CD4-positive, CD25-positive, alpha-beta regulatory T cell (primary cell): ENCODE data around the gene GTPBP1. TPM values are rescaled to one million over a fixed set of nuclear protein-coding genes. Genes with fewer than 3 reads are reported as not detected.

Experiments
- ATAC-seq, 2 donors: fragments of 150-1000 bp; cut with Tn5 transposase; one replicate each; pipeline ENCODE4 v1.10.0; 2021; ENCODE audit warnings: low read depth in 2 of 2, moderate number of reproducible peaks in 2 of 2, moderate library complexity in 1 of 2
- DNase-seq, 3 donors: peaks; one replicate each; pipeline versions ENCODE4 v3.0.0 to v3.0.0-alpha.2; 2012 to 2022; ENCODE audit warnings: mixed read lengths in 1 of 3
- H3K27ac ChIP-seq: one replicate; pipeline ENCODE4 v1.7.0; 2013; ENCODE audit warnings: mild to moderate bottlenecking, low read length; ENCODE audit not compliant: insufficient read depth, poor library complexity, severe bottlenecking
- H3K27me3 ChIP-seq: one replicate; pipeline ENCODE4 v1.7.0; 2013; ENCODE audit warnings: low read length; ENCODE audit not compliant: control insufficient read depth, insufficient read depth
- H3K36me3 ChIP-seq: one replicate; pipeline ENCODE4 v1.7.0; 2013; ENCODE audit warnings: mild to moderate bottlenecking, low read length, moderate library complexity; ENCODE audit not compliant: control insufficient read depth, insufficient read depth
- H3K4me1 ChIP-seq: 2 replicates; pipeline ENCODE4 v1.7.0; 2013; ENCODE audit warnings: mild to moderate bottlenecking, low read length; ENCODE audit not compliant: insufficient read depth, control insufficient read depth, poor library complexity, severe bottlenecking
- H3K4me3 ChIP-seq: one replicate; pipeline ENCODE4 v1.7.0; 2013; ENCODE audit warnings: low read depth, mild to moderate bottlenecking, low read length, moderate library complexity
- H3K9me3 ChIP-seq, 2 experiments: 1 replicate in 1 of 2; 2 replicates in 1 of 2; pipeline ENCODE4 v1.7.0; 2013; ENCODE audit warnings: low read length in 2 of 2, mild to moderate bottlenecking in 1 of 2, moderate library complexity in 1 of 2; ENCODE audit not compliant: control insufficient read depth in 2 of 2
- H3K27ac Mint-ChIP-seq, 3 donors: one replicate each; pipeline ENCODE4 v1.8.0; 2020 to 2022; ENCODE audit warnings: mild to moderate bottlenecking in 3 of 3, mixed read lengths in 3 of 3, moderate library complexity in 2 of 3
- H3K27me3 Mint-ChIP-seq: one replicate; pipeline ENCODE4 v1.8.0; 2022; ENCODE audit warnings: mild to moderate bottlenecking, mixed read lengths
- H3K36me3 Mint-ChIP-seq: one replicate; pipeline ENCODE4 v1.8.0; 2020; ENCODE audit warnings: mixed read lengths
- H3K4me1 Mint-ChIP-seq, 4 donors: one replicate each; pipeline ENCODE4 v1.8.0; 2020 to 2022; ENCODE audit warnings: mixed read lengths in 4 of 4, mild to moderate bottlenecking in 1 of 4
- H3K4me3 Mint-ChIP-seq, 4 donors: one replicate each; pipeline ENCODE4 v1.8.0; 2020 to 2022; ENCODE audit warnings: mild to moderate bottlenecking in 4 of 4, mixed read lengths in 4 of 4, moderate library complexity in 3 of 4
- H3K9me3 Mint-ChIP-seq, 7 donors: one replicate each; pipeline ENCODE4 v1.8.0; 2020 to 2022; ENCODE audit warnings: mixed read lengths in 7 of 7, mild to moderate bottlenecking in 3 of 7, moderate library complexity in 2 of 7
- polyA plus RNA-seq, 4 donors: library from polyadenylated mRNA; unstranded; fragments of 300-500 nt; fragmentation: Illumina TruSeq; gene quantifications; one replicate each; pipeline ENCODE4 v1.2.3, GENCODE V29; 2021
- total RNA-seq: library from RNA; stranded (reverse); gene quantifications from one replicate; pipeline ENCODE4 v1.2.3, GENCODE V29; 2022

GTPBP1 gene
- total and polyA plus RNA-seq, 5 donors from 2014 or later = 25.4 to 285 (median 25.8) TPM

GRCh38 chr22:38712486-38713207, 6.9 kb downstream of the GTPBP1 start:
- ATAC-seq (no peak), DNase-seq (no peak)
- H3K4me1 Mint-ChIP-seq = peaks cover 20 to 78% (median 69%) of the 10 kb centered on the region in 4 donors
- no peaks in the 10 kb centered on the region for H3K27me3 Mint-ChIP-seq
- Histone ChIP-seq H3K27ac (no peak overlapping the region), H3K27me3 (no peaks in the 10 kb centered on the region), H3K4me3 (no peak overlapping the region), H3K9me3 (no peaks in the 10 kb centered on the region), H3K36me3 (peaks cover 62% of the 10 kb centered on the region), H3K4me1 (peaks cover 37% of the 10 kb centered on the region)
- peak overlapping the region in 1 of 4 donors; percentile 75 for H3K4me3 Mint-ChIP-seq
- H3K27ac Mint-ChIP-seq = peak overlapping the region in 2 of 3 donors; percentile 57 to 89
- H3K9me3 Mint-ChIP-seq = peaks cover 0 to 2% (median 0%) of the 10 kb centered on the region in 7 donors
- H3K36me3 Mint-ChIP-seq = peaks cover 35% of the 10 kb centered on the region

- Mint-ChIP-seq H3K27ac (peak overlapping the region; percentile 32 to 89 (median 55)), H3K4me1 (peaks cover 20 to 65% (median 57%) of the 10 kb centered on the region in 4 donors), H3K4me3 (peak overlapping the region in 1 of 4 donors; percentile 51), H3K36me3 (peaks cover 46% of the 10 kb centered on the region), H3K27me3 (no peaks in the 10 kb centered on the region), H3K9me3 (peaks cover 0 to 2% (median 0%) of the 10 kb centered on the region in 7 donors)
- H3K9me3 ChIP-seq = no peaks in the 10 kb centered on the region
- H3K27ac ChIP-seq = no peak overlapping the region
- no peak for ATAC-seq
- H3K36me3 ChIP-seq = peaks cover 74% of the 10 kb centered on the region
- no peak overlapping the region for H3K4me3 ChIP-seq
- DNase-seq = no peak
- H3K27me3 ChIP-seq = no peaks in the 10 kb centered on the region
- peaks cover 24% of the 10 kb centered on the region for H3K4me1 ChIP-seq
Observed at GRCh38 chr22:38713921-38714320, 8.2 kb downstream of the GTPBP1 start.

DNA sequence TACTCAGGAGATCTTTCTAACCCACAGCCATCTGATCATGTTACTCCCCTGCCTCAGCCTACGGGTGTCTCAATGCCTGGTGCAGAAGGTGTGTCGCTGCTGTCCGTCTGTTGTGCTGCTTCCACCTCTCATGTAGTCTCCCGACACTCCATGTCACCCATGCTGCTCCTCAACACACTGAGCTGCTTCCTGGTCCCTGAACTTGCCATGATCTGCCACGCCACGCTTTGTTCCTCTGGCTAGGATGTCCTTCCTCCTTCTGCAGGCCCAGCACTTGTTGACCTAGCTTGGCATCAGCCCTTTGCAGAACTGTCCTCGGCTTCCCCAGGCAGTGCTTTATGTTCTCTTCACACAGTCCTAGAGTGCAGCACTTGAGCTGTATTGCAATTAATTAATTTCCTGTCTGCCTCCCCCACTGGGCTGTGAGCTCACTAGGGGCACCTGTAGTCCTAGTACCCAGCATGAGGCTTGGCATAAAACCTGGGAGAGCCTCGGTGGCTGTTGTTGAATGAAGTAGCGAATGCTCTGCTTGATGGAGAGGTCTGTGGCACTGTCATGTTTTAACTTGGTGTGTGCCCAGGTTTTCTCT, 9.5 kb downstream of the GTPBP1 start:
- no peaks in the 10 kb centered on the region for H3K27me3 ChIP-seq
- H3K9me3 ChIP-seq = no peaks in the 10 kb centered on the region
- H3K27ac ChIP-seq = no peak overlapping the region
- peaks cover 70% of the 10 kb centered on the region for H3K36me3 ChIP-seq
- peak overlapping the region in 2 of 3 donors; percentile 4 to 89 for H3K27ac Mint-ChIP-seq
- peaks cover 20 to 56% (median 51%) of the 10 kb centered on the region in 4 donors for H3K4me1 Mint-ChIP-seq
- H3K4me3 ChIP-seq = no peak overlapping the region
- H3K4me3 Mint-ChIP-seq = no peak overlapping the region
- no peaks in the 10 kb centered on the region for H3K27me3 Mint-ChIP-seq
- peaks cover 46% of the 10 kb centered on the region for H3K36me3 Mint-ChIP-seq
- H3K9me3 Mint-ChIP-seq = peaks cover 0 to 2% (median 0%) of the 10 kb centered on the region in 7 donors
- peaks cover 13% of the 10 kb centered on the region for H3K4me1 ChIP-seq
- DNase-seq (no peak), ATAC-seq (no peak)

DNA sequence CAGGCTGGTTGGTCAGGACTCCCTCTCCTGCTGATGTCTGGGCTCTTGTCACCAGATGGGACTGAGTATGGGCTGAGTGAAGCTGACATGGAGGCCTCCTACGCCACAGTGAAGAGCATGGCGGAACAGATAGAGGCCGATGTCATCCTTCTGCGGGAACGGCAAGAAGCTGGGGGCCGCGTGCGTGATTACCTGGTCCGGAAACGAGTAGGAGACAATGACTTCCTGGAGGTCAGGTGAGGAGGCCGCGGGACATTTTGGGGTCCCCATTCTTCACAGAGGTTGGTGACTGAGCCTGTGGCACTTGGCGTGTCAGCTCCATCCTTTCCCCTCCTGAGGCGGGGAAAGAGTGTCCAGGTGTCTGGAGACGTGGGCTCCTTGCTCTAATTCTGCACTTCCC, 10.1 kb downstream of the GTPBP1 start:
- DNase-seq = no peak
- Histone ChIP-seq H3K4me1 (peaks cover 13% of the 10 kb centered on the region), H3K4me3 (no peak overlapping the region), H3K27me3 (no peaks in the 10 kb centered on the region), H3K36me3 (peaks cover 70% of the 10 kb centered on the region), H3K27ac (no peak overlapping the region), H3K9me3 (no peaks in the 10 kb centered on the region)
- H3K9me3 Mint-ChIP-seq = peaks cover 0 to 2% (median 0%) of the 10 kb centered on the region in 7 donors
- peak overlapping the region in 1 of 3 donors; percentile 89 for H3K27ac Mint-ChIP-seq
- no peak overlapping the region for H3K4me3 Mint-ChIP-seq
- no peaks in the 10 kb centered on the region for H3K27me3 Mint-ChIP-seq
- ATAC-seq = no peak
- H3K36me3 Mint-ChIP-seq = peaks cover 46% of the 10 kb centered on the region
- H3K4me1 Mint-ChIP-seq = peaks cover 20 to 51% (median 45%) of the 10 kb centered on the region in 4 donors

GRCh38 chr22:38716271-38716670, 10.5 kb downstream of the GTPBP1 start:
- Mint-ChIP-seq H3K4me3 (no peak overlapping the region), H3K27me3 (no peaks in the 10 kb centered on the region), H3K27ac (no peak overlapping the region), H3K9me3 (peaks cover 0 to 2% (median 0%) of the 10 kb centered on the region in 7 donors), H3K4me1 (peaks cover 17 to 46% (median 41%) of the 10 kb centered on the region in 4 donors), H3K36me3 (peaks cover 47% of the 10 kb centered on the region)
- H3K9me3 ChIP-seq = no peaks in the 10 kb centered on the region
- ATAC-seq (no peak), DNase-seq (no peak)
- no peak overlapping the region for H3K27ac ChIP-seq
- peaks cover 13% of the 10 kb centered on the region for H3K4me1 ChIP-seq
- no peak overlapping the region for H3K4me3 ChIP-seq
- H3K36me3 ChIP-seq = peaks cover 69% of the 10 kb centered on the region
- no peaks in the 10 kb centered on the region for H3K27me3 ChIP-seq

GRCh38 chr22:38716826-38717225, 11.1 kb downstream of the GTPBP1 start:
- Histone ChIP-seq H3K4me3 (no peak overlapping the region), H3K27me3 (no peaks in the 10 kb centered on the region), H3K27ac (no peak overlapping the region), H3K9me3 (no peaks in the 10 kb centered on the region), H3K36me3 (peaks cover 73% of the 10 kb centered on the region), H3K4me1 (peaks cover 13% of the 10 kb centered on the region)
- Mint-ChIP-seq H3K4me3 (no peak overlapping the region), H3K27ac (peak overlapping the region in 2 of 3 donors; percentile 38 to 68), H3K4me1 (peaks cover 15 to 43% (median 41%) of the 10 kb centered on the region in 4 donors), H3K36me3 (peaks cover 52% of the 10 kb centered on the region), H3K9me3 (peaks cover 0 to 2% (median 0%) of the 10 kb centered on the region in 7 donors), H3K27me3 (no peaks in the 10 kb centered on the region)
- ATAC-seq = no peak
- DNase-seq = no peak

DNA sequence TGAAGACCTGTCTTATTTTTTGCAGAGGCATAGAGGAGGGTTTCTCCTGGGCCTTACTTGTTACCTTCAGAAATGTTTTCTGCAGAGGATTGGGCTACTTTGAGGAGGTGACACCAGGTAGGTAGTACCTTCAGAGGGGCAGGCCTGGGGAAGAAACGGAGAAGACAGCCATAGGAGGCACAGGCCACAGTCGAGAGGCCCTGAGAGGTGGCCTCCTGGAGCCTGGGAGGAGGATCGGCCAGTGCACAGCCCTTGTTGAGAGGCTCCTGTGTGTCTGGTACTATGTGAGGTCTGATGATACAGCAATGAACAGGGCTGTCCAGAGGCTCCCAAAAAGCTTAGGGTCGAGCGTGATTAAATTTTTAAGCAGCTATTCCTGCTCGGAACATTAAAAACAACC, 11.5 kb downstream of the GTPBP1 start:
- no peaks in the 10 kb centered on the region for H3K9me3 ChIP-seq
- ATAC-seq = no peak
- H3K27ac Mint-ChIP-seq = peak overlapping the region in 1 of 3 donors; percentile 68
- peaks cover 73% of the 10 kb centered on the region for H3K36me3 ChIP-seq
- no peak overlapping the region for H3K4me3 Mint-ChIP-seq
- H3K9me3 Mint-ChIP-seq = peaks cover 0 to 2% (median 0%) of the 10 kb centered on the region in 7 donors
- H3K4me3 ChIP-seq = no peak overlapping the region
- peaks cover 15 to 40% (median 37%) of the 10 kb centered on the region in 4 donors for H3K4me1 Mint-ChIP-seq
- H3K27ac ChIP-seq = no peak overlapping the region
- H3K36me3 Mint-ChIP-seq = peaks cover 53% of the 10 kb centered on the region
- H3K4me1 ChIP-seq = peaks cover 13% of the 10 kb centered on the region
- H3K27me3 Mint-ChIP-seq = no peaks in the 10 kb centered on the region
- no peak for DNase-seq
- no peaks in the 10 kb centered on the region for H3K27me3 ChIP-seq
